Endothelial cell (in vitro differentiated cells): ENCODE data around the gene CACYBP. TPM values are rescaled to one million over a fixed set of nuclear protein-coding genes. Genes with fewer than 3 reads are reported as not detected.
"Not testable (repeated sequence)": the region's sequence is repeated elsewhere in the genome, so short reads cannot be mapped to it uniquely, and the experiment has no call there.

Experiments used
- DNase-seq: peaks from one replicate; pipeline ENCODE4 v3.0.0; 2021; ENCODE audit warnings: low spot score
- H3K27ac Mint-ChIP-seq: one replicate; pipeline ENCODE4 v1.8.0; 2021; ENCODE audit warnings: mixed read lengths, inconsistent platforms; ENCODE audit not compliant: unreplicated experiment
- H3K27me3 Mint-ChIP-seq: one replicate; pipeline ENCODE4 v1.8.0; 2021; ENCODE audit warnings: mild to moderate bottlenecking, moderate library complexity, mixed read lengths, inconsistent platforms; ENCODE audit not compliant: unreplicated experiment
- H3K36me3 Mint-ChIP-seq: one replicate; pipeline ENCODE4 v1.8.0; 2021; ENCODE audit warnings: mild to moderate bottlenecking, low read depth, mixed read lengths, inconsistent platforms; ENCODE audit not compliant: unreplicated experiment
- H3K4me1 Mint-ChIP-seq: one replicate; pipeline ENCODE4 v1.8.0; 2021; ENCODE audit warnings: mild to moderate bottlenecking, mixed read lengths, inconsistent platforms; ENCODE audit not compliant: unreplicated experiment
- H3K4me3 Mint-ChIP-seq: one replicate; pipeline ENCODE4 v1.8.0; 2021; ENCODE audit warnings: mild to moderate bottlenecking, mixed read lengths, inconsistent platforms; ENCODE audit not compliant: unreplicated experiment
- H3K9me3 Mint-ChIP-seq: one replicate; pipeline ENCODE4 v1.8.0; 2021; ENCODE audit warnings: mixed read lengths, inconsistent platforms; ENCODE audit not compliant: unreplicated experiment
- total RNA-seq: library from RNA; stranded (reverse); fragmentation: NEBNext Ultra II Directional; extraction: Animal tissue kit (Norgen Biotek cat#: 25700); gene quantifications from one replicate; pipeline ENCODE4 v1.2.1, GENCODE V29; 2021; ENCODE audit not compliant: unreplicated experiment
- TF ChIP-seq, protein P1 (sequence below): fragments of 200-600 bp; sonication (generic); IDR thresholded peaks from one replicate; pipeline ENCODE4 v1.5.0; 2021; ENCODE audit warnings: antibody characterized with exemption; ENCODE audit not compliant: unreplicated experiment

The CACYBP gene
- total RNA-seq, 1 donor from 2014 or later = 95.0 TPM

DNA sequence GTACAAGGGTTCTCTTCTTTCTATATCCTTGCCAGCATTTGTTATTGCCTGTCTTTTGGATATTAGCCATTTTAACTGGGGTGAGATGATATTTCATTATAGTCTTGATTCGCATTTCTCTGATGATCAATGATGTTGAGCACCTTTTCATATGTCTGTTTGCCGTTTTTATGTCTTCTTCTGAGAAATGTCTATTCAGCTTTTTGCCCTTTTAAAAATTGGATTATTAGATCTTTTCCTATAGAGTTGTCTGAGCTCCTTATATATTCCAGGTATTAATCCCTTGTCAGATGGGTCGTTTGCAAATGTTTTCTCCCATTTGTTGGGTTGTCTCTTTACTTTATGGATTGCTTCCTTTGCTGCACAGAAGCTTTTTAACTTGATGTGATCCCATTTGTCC lies 42.9 kb downstream of the CACYBP start:
- Mint-ChIP-seq H3K27me3 (peaks cover 2% of the 10 kb centered on the region), H3K27ac (no peak overlapping the region), H3K4me1 (no peaks in the 10 kb centered on the region), H3K4me3 (no peak overlapping the region), H3K36me3 (no peaks in the 10 kb centered on the region), H3K9me3 (no peaks in the 10 kb centered on the region)
- no peak for DNase-seq
- TF ChIP-seq, protein P1, sequence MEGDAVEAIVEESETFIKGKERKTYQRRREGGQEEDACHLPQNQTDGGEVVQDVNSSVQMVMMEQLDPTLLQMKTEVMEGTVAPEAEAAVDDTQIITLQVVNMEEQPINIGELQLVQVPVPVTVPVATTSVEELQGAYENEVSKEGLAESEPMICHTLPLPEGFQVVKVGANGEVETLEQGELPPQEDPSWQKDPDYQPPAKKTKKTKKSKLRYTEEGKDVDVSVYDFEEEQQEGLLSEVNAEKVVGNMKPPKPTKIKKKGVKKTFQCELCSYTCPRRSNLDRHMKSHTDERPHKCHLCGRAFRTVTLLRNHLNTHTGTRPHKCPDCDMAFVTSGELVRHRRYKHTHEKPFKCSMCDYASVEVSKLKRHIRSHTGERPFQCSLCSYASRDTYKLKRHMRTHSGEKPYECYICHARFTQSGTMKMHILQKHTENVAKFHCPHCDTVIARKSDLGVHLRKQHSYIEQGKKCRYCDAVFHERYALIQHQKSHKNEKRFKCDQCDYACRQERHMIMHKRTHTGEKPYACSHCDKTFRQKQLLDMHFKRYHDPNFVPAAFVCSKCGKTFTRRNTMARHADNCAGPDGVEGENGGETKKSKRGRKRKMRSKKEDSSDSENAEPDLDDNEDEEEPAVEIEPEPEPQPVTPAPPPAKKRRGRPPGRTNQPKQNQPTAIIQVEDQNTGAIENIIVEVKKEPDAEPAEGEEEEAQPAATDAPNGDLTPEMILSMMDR = no peak

DNA sequence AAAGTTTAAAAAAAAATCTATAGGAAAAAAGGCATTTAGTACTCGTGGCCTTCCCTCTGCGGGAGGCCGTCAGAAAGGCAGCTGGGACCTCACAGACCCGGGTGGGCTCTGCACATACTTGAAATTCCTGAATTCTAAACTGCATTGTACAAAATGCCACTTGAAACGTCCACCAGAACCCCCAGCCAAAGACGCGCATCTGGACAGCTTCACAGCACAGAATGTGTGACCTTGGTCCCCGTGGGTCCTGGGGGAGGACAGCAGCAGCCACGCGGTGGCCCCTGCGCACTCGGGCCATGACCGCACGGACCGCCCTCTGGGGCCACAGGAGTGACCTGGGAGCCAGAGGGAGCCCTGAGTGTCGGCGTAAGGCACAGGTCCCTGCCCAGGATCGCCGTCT lies 44.1 kb downstream of the CACYBP start:
- Mint-ChIP-seq H3K27ac (no peak overlapping the region), H3K4me1 (no peaks in the 10 kb centered on the region), H3K4me3 (no peak overlapping the region), H3K36me3 (no peaks in the 10 kb centered on the region), H3K9me3 (no peaks in the 10 kb centered on the region), H3K27me3 (no peaks in the 10 kb centered on the region)
- DNase-seq = no peak
- TF ChIP-seq, protein P1 = no peak

DNA sequence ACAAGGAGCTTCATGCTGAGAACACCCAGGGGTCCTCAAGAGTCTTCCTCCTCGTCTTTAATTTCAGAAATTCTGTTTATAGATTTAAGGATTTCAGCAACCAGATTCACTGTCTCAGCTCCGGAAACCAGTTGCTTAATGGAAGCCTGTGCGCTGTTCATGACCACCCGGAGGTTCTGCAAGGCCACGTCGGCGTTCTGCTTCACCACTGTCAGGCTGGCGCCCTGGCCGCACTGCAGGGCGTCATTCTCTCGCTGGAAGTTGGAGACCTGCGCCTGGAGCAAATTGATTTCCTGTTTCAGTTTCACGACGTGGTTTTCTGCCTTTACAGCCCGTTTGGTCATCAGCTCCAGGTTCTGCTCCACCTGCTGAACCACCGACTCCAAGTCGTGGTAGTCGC lies 44.8 kb downstream of the CACYBP start:
- not testable (repeated sequence) for H3K9me3 Mint-ChIP-seq, H3K36me3 Mint-ChIP-seq, DNase-seq, H3K4me1 Mint-ChIP-seq, H3K27me3 Mint-ChIP-seq, H3K27ac Mint-ChIP-seq, H3K4me3 Mint-ChIP-seq

DNA sequence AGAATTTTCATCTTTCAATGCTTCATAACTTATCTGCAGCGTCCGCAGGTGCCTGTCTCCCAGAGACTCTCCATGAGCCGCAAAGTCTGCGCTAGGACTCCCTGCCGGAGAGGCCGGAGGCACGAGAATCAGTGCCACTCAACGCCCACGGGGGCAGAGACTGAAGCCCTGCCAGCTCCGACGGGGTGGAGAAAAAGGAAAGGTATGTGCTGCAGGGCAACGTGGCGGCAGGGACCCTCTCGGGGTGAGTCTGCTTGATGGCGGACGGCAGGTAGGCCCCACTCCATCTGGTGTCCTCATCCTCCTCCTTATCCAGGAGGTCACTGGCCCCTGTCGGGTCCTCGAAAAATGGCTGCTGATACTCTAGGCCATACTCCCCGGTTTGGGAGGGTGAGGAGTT lies 45.4 kb downstream of the CACYBP start:
- TF ChIP-seq, protein P1 = no peak
- H3K9me3 Mint-ChIP-seq = no peaks in the 10 kb centered on the region
- no peaks in the 10 kb centered on the region for H3K36me3 Mint-ChIP-seq
- DNase-seq = no peak
- no peaks in the 10 kb centered on the region for H3K27me3 Mint-ChIP-seq
- H3K27ac Mint-ChIP-seq = no peak overlapping the region
- no peak overlapping the region for H3K4me3 Mint-ChIP-seq
- no peaks in the 10 kb centered on the region for H3K4me1 Mint-ChIP-seq

DNA sequence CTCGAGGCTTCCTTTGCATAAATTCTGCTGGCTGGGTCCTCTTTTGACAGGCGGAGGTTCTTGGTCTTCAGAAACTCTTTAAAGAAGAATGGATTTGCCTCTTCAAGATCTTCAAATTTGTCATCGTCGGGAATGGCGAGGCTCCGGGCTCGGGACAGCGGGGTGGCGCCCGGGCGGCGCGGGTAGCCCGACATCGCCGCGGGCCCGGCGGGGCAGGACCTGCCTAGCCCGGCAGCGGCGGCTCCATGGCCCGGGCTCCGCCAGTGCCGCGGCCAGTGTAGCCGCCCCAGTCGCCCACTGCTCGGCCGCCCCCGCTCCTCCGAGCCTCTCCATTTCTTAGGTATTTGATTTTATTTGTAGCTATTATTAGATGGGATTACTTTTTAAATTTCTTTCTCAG lies 45.8 kb downstream of the CACYBP start:
- no peak for DNase-seq
- Mint-ChIP-seq H3K4me3 (no peak overlapping the region), H3K9me3 (no peaks in the 10 kb centered on the region), H3K36me3 (no peaks in the 10 kb centered on the region), H3K4me1 (no peaks in the 10 kb centered on the region), H3K27ac (no peak overlapping the region), H3K27me3 (no peaks in the 10 kb centered on the region)
- TF ChIP-seq, protein P1 = no peak

DNA sequence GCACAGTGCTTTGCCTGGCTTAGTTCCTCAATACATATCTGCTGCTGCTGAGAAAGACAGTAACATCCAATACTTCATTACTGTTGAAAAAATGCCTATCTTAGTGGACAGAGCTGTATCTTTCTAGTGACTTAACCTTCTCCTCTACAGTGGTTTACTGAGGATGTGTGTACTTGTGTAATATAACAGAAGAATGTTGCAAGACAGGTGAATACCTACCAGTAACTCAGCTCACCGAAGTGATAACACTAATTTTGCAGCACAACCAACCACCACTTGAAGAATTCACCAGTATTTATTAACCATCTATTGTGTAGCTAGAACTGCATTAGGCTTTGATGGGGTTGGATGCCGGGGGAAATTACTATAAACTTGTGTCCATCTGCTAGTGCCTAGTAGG lies 51.2 kb downstream of the CACYBP start:
- Mint-ChIP-seq H3K9me3 (no peaks in the 10 kb centered on the region), H3K27ac (no peak overlapping the region), H3K27me3 (no peaks in the 10 kb centered on the region), H3K4me1 (no peaks in the 10 kb centered on the region), H3K4me3 (no peak overlapping the region), H3K36me3 (no peaks in the 10 kb centered on the region)
- DNase-seq = no peak
- TF ChIP-seq, protein P1 = no peak
